HG03108 (cell line): ENCODE measurements around the gene OR5A1.

Experiments
- ATAC-seq: cut with Tn5 transposase; IDR thresholded peaks from one replicate; pipeline ENCODE4 v1.9.1; 2021; ENCODE audit warnings: moderate library complexity; ENCODE audit not compliant: unreplicated experiment

OR5A1 gene

GRCh38 chr11:59475176-59475575 lies 38.9 kb downstream of the OR5A1 start:
- no peak for ATAC-seq

- ATAC-seq: no peak
These were observed 43.6 kb downstream of the OR5A1 start for GRCh38 chr11:59479906-59480305.

GRCh38 chr11:59480359-59480758 lies 44.1 kb downstream of the OR5A1 start:
- ATAC-seq: no peak
